ENCODE measurements around the gene SPATA6L. TPM values are rescaled to one million over a fixed set of nuclear protein-coding genes. Genes with fewer than 3 reads are reported as not detected.

Gene SPATA6L
- total RNA-seq, 1 donor from 2014 or later: 1.2 TPM

- Mint-ChIP-seq H3K27me3 (ENCODE audit: unreplicated experiment) (no peaks in the 10 kb centered on the region), H3K27ac (ENCODE audit: unreplicated experiment) (peak overlapping the region; percentile 0), H3K9me3 (ENCODE audit: unreplicated experiment) (no peaks in the 10 kb centered on the region), H3K4me3 (ENCODE audit: unreplicated experiment) (no peak overlapping the region), H3K36me3 (ENCODE audit: unreplicated experiment) (peaks cover 24% of the 10 kb centered on the region), H3K4me1 (ENCODE audit: unreplicated experiment) (peaks cover 4% of the 10 kb centered on the region)
- no peak for DNase-seq (ENCODE audit: extremely low spot score, unreplicated experiment)
- no peak for TF ChIP-seq CTCF (IDR thresholded peaks at IDR 0.05)
Measured at GRCh38 chr9:4686112-4686511, 19.8 kb upstream of the SPATA6L start.

- Mint-ChIP-seq H3K27me3 (ENCODE audit: unreplicated experiment) (no peaks in the 10 kb centered on the region), H3K27ac (ENCODE audit: unreplicated experiment) (no peak overlapping the region), H3K4me3 (ENCODE audit: unreplicated experiment) (no peak overlapping the region), H3K4me1 (ENCODE audit: unreplicated experiment) (peaks cover 4% of the 10 kb centered on the region), H3K36me3 (ENCODE audit: unreplicated experiment) (peaks cover 19% of the 10 kb centered on the region), H3K9me3 (ENCODE audit: unreplicated experiment) (no peaks in the 10 kb centered on the region)
- no peak for TF ChIP-seq CTCF (IDR thresholded peaks at IDR 0.05)
- no peak for DNase-seq (ENCODE audit: extremely low spot score, unreplicated experiment)
Measured at GRCh38 chr9:4684820-4685219, 18.5 kb upstream of the SPATA6L start.

- H3K4me1 Mint-ChIP-seq (ENCODE audit: unreplicated experiment): peaks cover 3% of the 10 kb centered on the region
- H3K27ac Mint-ChIP-seq (ENCODE audit: unreplicated experiment): no peak overlapping the region
- H3K9me3 Mint-ChIP-seq (ENCODE audit: unreplicated experiment): no peaks in the 10 kb centered on the region
- no peak overlapping the region for H3K4me3 Mint-ChIP-seq (ENCODE audit: unreplicated experiment)
- H3K36me3 Mint-ChIP-seq (ENCODE audit: unreplicated experiment): peaks cover 13% of the 10 kb centered on the region
- H3K27me3 Mint-ChIP-seq (ENCODE audit: unreplicated experiment): no peaks in the 10 kb centered on the region
- TF ChIP-seq CTCF (IDR thresholded peaks at IDR 0.05): no peak
- no peak for DNase-seq (ENCODE audit: extremely low spot score, unreplicated experiment)
Measured at GRCh38 chr9:4680750-4681149, 14.5 kb upstream of the SPATA6L start.

- no peak for TF ChIP-seq CTCF (IDR thresholded peaks at IDR 0.05)
- no peak overlapping the region for H3K4me3 Mint-ChIP-seq (ENCODE audit: unreplicated experiment)
- H3K27ac Mint-ChIP-seq (ENCODE audit: unreplicated experiment): no peak overlapping the region
- H3K9me3 Mint-ChIP-seq (ENCODE audit: unreplicated experiment): no peaks in the 10 kb centered on the region
- H3K36me3 Mint-ChIP-seq (ENCODE audit: unreplicated experiment): peaks cover 9% of the 10 kb centered on the region
- H3K27me3 Mint-ChIP-seq (ENCODE audit: unreplicated experiment): no peaks in the 10 kb centered on the region
- no peak for DNase-seq (ENCODE audit: extremely low spot score, unreplicated experiment)
- peaks cover 8% of the 10 kb centered on the region for H3K4me1 Mint-ChIP-seq (ENCODE audit: unreplicated experiment)
Measured at GRCh38 chr9:4680173-4680525, 13.9 kb upstream of the SPATA6L start.

GRCh38 chr9:4679268-4680172, 13.2 kb upstream of the SPATA6L start, which contains the start of gene CDC37L1:
TSS of gene CDC37L1 (plus strand) at chr9:4679569. CDS start at chr9:4679768, 199 bp downstream.
- DNase-seq (ENCODE audit: extremely low spot score, unreplicated experiment): peak; percentile 99
- peak; percentile 69 for TF ChIP-seq CTCF (IDR thresholded peaks at IDR 0.05)
- H3K4me3 Mint-ChIP-seq (ENCODE audit: unreplicated experiment): no peak within 1 kb of the TSS
- no peaks in the 10 kb centered on the region for H3K27me3 Mint-ChIP-seq (ENCODE audit: unreplicated experiment)
- peaks cover 14% of the 10 kb centered on the region for H3K4me1 Mint-ChIP-seq (ENCODE audit: unreplicated experiment)
- no peak within 1 kb of the TSS for H3K27ac Mint-ChIP-seq (ENCODE audit: unreplicated experiment)
- peaks cover 3% of the 10 kb centered on the region for H3K36me3 Mint-ChIP-seq (ENCODE audit: unreplicated experiment)
- H3K9me3 Mint-ChIP-seq (ENCODE audit: unreplicated experiment): no peaks in the 10 kb centered on the region
